A673 (cell line): Measurements from ENCODE around the gene AP2A1. TPM values are rescaled to one million over a fixed set of nuclear protein-coding genes. Genes with fewer than 3 reads are reported as not detected.
"Not testable (repeated sequence)": the region's sequence is repeated elsewhere in the genome, so short reads cannot be mapped to it uniquely, and the experiment has no call there.

ENCODE experiments used
- Bru-seq: library from RNA; stranded (reverse); fragments of 400-500 nt; gene quantifications from one replicate; lab custom pipeline; 2021; lab: Mats Ljungman, UMichigan
- BruChase-seq, 2 experiments: library from RNA; stranded (reverse); fragments of 400-500 nt; gene quantifications; one replicate each; lab custom pipeline; 2021; lab: Mats Ljungman, UMichigan
- BruUV-seq: library from RNA; stranded (reverse); fragments of 400-500 nt; replicated peaks from 2 replicates; lab custom pipeline; 2021; lab: Mats Ljungman, UMichigan
- CTCF ChIA-PET: fragments of 300-600 bp; sonication (Branson Sonifier 250); formaldehyde crosslinking; loops from one replicate; lab custom pipeline; 2022; ENCODE audit warnings: antibody characterized with exemption; lab: Charles Lee
- POLR2A ChIA-PET: fragments of 300-600 bp; sonication (Branson Sonifier 250); formaldehyde crosslinking; loops from one replicate; lab custom pipeline; 2022; ENCODE audit warnings: antibody characterized with exemption; ENCODE audit not compliant: low non-redundant PET; lab: Charles Lee
- DNase-seq: peaks from one replicate; pipeline ENCODE4 v3.0.0-alpha.2; 2015; ENCODE audit warnings: low spot score
- H3K27ac ChIP-seq: fragments of 200-600 bp; sonication (generic); 2 replicates; pipeline ENCODE4 v1.5.1; 2016; ENCODE audit warnings: mixed run types, low read depth, mild to moderate bottlenecking, mixed read lengths, antibody characterized with exemption, low read length; ENCODE audit not compliant: poor library complexity, severe bottlenecking
- H3K27me3 ChIP-seq: fragments of 200-600 bp; sonication (generic); replicated peaks from 2 replicates; pipeline ENCODE4 v1.6.1; 2017; ENCODE audit warnings: mixed run types, low read depth, mild to moderate bottlenecking, mixed read lengths, antibody characterized with exemption, low read length; ENCODE audit not compliant: insufficient read depth, poor library complexity
- H3K36me3 ChIP-seq: fragments of 200-600 bp; sonication (generic); 2 replicates; pipeline ENCODE4 v1.6.1; 2016; ENCODE audit warnings: mixed run types, mild to moderate bottlenecking, mixed read lengths, antibody characterized with exemption, low read length; ENCODE audit not compliant: insufficient read depth, poor library complexity, severe bottlenecking
- H3K4me1 ChIP-seq: fragments of 200-600 bp; sonication (generic); 2 replicates; pipeline ENCODE4 v1.6.1; 2017; ENCODE audit warnings: mixed run types, mild to moderate bottlenecking, mixed read lengths, antibody characterized with exemption, low read length; ENCODE audit not compliant: insufficient read depth, poor library complexity, severe bottlenecking
- H3K4me3 ChIP-seq: fragments of 200-600 bp; sonication (generic); 2 replicates; pipeline ENCODE4 v1.5.1; 2016; ENCODE audit warnings: low read depth, mixed run types, mild to moderate bottlenecking, mixed read lengths, low read length; ENCODE audit not compliant: poor library complexity, severe bottlenecking
- H3K9me3 ChIP-seq: fragments of 200-600 bp; sonication (generic); 2 replicates; pipeline ENCODE4 v1.6.1; 2016; ENCODE audit warnings: mixed run types, low read depth, mild to moderate bottlenecking, mixed read lengths, antibody characterized with exemption, low read length; ENCODE audit not compliant: poor library complexity, severe bottlenecking
- CTCF ChIP-seq: fragments of 300-800, 200-600 bp; sonication (generic); conservative IDR thresholded peaks from 2 replicates; pipeline ENCODE4 v1.5.1; 2017; ENCODE audit warnings: low read depth, mild to moderate bottlenecking, antibody characterized with exemption, low read length, moderate library complexity, mixed read lengths
- EZH2 ChIP-seq: fragments of 200-600 bp; sonication (generic); IDR thresholded peaks from 2 replicates; pipeline ENCODE4 v1.6.1; 2017; ENCODE audit warnings: borderline replicate concordance, low read depth, mild to moderate bottlenecking, mixed read lengths, antibody characterized with exemption, low read length; ENCODE audit not compliant: poor library complexity, severe bottlenecking
- intact Hi-C: fragments of 100-400 bp; cut with micrococcal nuclease; formaldehyde crosslinking; loops from one replicate; pipeline ENCODE4 v1.10.0; 2022; ENCODE audit not compliant: unreplicated experiment
- long read RNA-seq: library from polyadenylated mRNA; stranded (forward); transcript quantifications from one replicate; pipeline ENCODE4 v2.0.0, GENCODE V29; 2022
- total RNA-seq: library from RNA; stranded (reverse); gene quantifications from 2 replicates; pipeline ENCODE4 v1.2.3, GENCODE V29; 2021

Gene AP2A1
- total RNA-seq (80.1 and 98.5 TPM in 2 replicates), Bru-seq, nascent RNA (percentile 52 among the genes with signal in this experiment), BruChase-seq, experiment 1, labeled RNA remaining after a 2-hour chase (percentile 61 among the genes with signal in this experiment), BruChase-seq, experiment 2, labeled RNA remaining after a 6-hour chase (percentile 79 among the genes with signal in this experiment)
- long read RNA-seq, transcript AP2A1-201 (23 exons, 3,388 nt), result major isoform, 57 of 132 reads
- long read RNA-seq, partial matches to known transcripts, result 62 of 132 reads
- long read RNA-seq, other reads (novel, unspliced or antisense), result 10 of 132 reads

- Histone ChIP-seq H3K27ac (peak within 1 kb of the TSS; percentile 95), H3K36me3 (no peaks in the 10 kb centered on the region), H3K4me3 (peak within 1 kb of the TSS; percentile 99), H3K27me3 (no peaks in the 10 kb centered on the region), H3K4me1 (peaks cover 15% of the 10 kb centered on the region), H3K9me3 (no peaks in the 10 kb centered on the region)
- ChIA-PET POLR2A (interaction anchor here (0.7 kb wide), 2 partner anchors 274 to 315 kb away, joined by 3 to 24 read pairs; partner anchors contain the start of gene PIH1D1), CTCF (interaction anchor here (0.5 to 1.0 kb wide), 4 partner anchors 16 to 1387 kb away, joined by 3 to 14 read pairs (median 4); no protein-coding TSS in a partner anchor)
- no TSS peak for BruUV-seq
- no peak for TF ChIP-seq EZH2
- TF ChIP-seq CTCF, result no peak
- intact Hi-C loops, result loop anchor here (5.0 to 10.0 kb wide), 2 partner anchors 100 to 158 kb away; partner anchors contain the start of genes ATF5, NUP62 and PNKP
- DNase-seq, result no peak
Observed at GRCh38 chr19:49766930-49767299, at the start of gene AP2A1. AP2A1 (plus strand) TSS chr19:49767001; CDS start chr19:49767134, 133 bp downstream.

GRCh38 chr19:49718511-49718910, 48.3 kb upstream of the AP2A1 start:
- intact Hi-C loops, result no loop called here
- H3K4me1 ChIP-seq, result no peaks in the 10 kb centered on the region
- no peak overlapping the region for H3K4me3 ChIP-seq
- BruUV-seq, result no TSS peak
- DNase-seq, result no peak
- H3K27me3 ChIP-seq, result no peaks in the 10 kb centered on the region
- ChIA-PET CTCF (interaction anchor here (0.6 to 0.8 kb wide), 2 partner anchors 101 to 332 kb away, joined by 3 to 4 read pairs; no protein-coding TSS in a partner anchor), POLR2A (no interaction called here)
- H3K9me3 ChIP-seq, result no peaks in the 10 kb centered on the region
- TF ChIP-seq CTCF (no peak), EZH2 (no peak)
- no peak overlapping the region for H3K27ac ChIP-seq
- no peaks in the 10 kb centered on the region for H3K36me3 ChIP-seq

DNA sequence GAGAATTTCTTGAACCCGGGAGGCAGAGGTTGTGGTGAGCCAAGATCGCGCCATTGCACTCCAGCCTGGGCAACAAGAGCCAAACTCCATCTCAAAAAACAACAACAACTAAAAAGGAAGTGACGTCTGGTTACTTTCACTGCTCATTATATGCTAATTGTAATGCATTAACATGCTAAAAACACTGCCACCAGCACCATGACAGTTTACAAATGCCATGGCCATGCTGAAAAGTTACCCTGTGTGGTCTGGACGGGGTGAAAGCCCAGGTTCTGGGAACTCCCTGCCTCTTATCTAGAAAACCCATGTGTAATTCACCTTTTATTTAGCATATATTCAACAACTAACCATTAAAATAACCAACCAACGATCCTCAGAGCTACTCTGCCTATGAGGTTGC, 47.8 kb upstream of the AP2A1 start:
- H3K36me3 ChIP-seq, result no peaks in the 10 kb centered on the region
- no peaks in the 10 kb centered on the region for H3K27me3 ChIP-seq
- no peak for DNase-seq
- no peak for TF ChIP-seq EZH2
- no peak for TF ChIP-seq CTCF
- no peaks in the 10 kb centered on the region for H3K4me1 ChIP-seq
- no peak overlapping the region for H3K27ac ChIP-seq
- intact Hi-C loops, result no loop called here
- no peak overlapping the region for H3K4me3 ChIP-seq
- CTCF ChIA-PET, result interaction anchor here (0.6 to 0.8 kb wide), 2 partner anchors 32 to 332 kb away, joined by 3 to 9 read pairs; no protein-coding TSS in a partner anchor
- BruUV-seq, result no TSS peak
- POLR2A ChIA-PET, result no interaction called here
- no peaks in the 10 kb centered on the region for H3K9me3 ChIP-seq

GRCh38 chr19:49719420-49719819, 47.4 kb upstream of the AP2A1 start:
- H3K27ac ChIP-seq, H3K36me3 ChIP-seq, H3K4me1 ChIP-seq, DNase-seq, H3K27me3 ChIP-seq, POLR2A ChIA-PET, H3K9me3 ChIP-seq, BruUV-seq, intact Hi-C loops, H3K4me3 ChIP-seq: not testable (repeated sequence)
- CTCF ChIA-PET, result interaction anchor here (0.6 kb wide), 2 partner anchors 32 to 85 kb away, joined by 9 read pairs; no protein-coding TSS in a partner anchor
